Stimulated activated memory B cell treated with anti-CD40 and anti-IgM and Interleukin-4, amounts not matched to agents 10 μg/mL and 1 μg/mL and 100 μg/mL, for 72 hours (primary cell): ENCODE measurements around the gene KRTAP17-1.
A peak's percentile ranks its signal among the peaks of the same experiment; 100 is the strongest.

ENCODE experiments used
- ATAC-seq: fragments of 150-1000 bp; cut with Tn5 transposase; 2 replicates; pipeline ENCODE4 v1.10.0; 2021
- H3K27ac Mint-ChIP-seq: one replicate; pipeline ENCODE4 v1.8.0; 2022; ENCODE audit warnings: mild to moderate bottlenecking, mixed read lengths
- H3K27me3 Mint-ChIP-seq: one replicate; pipeline ENCODE4 v1.8.0; 2022; ENCODE audit warnings: mixed read lengths
- H3K36me3 Mint-ChIP-seq: one replicate; pipeline ENCODE4 v1.8.0; 2022; ENCODE audit warnings: mixed read lengths
- H3K4me1 Mint-ChIP-seq: one replicate; pipeline ENCODE4 v1.8.0; 2022; ENCODE audit warnings: mixed read lengths
- H3K4me3 Mint-ChIP-seq: one replicate; pipeline ENCODE4 v1.8.0; 2022; ENCODE audit warnings: mild to moderate bottlenecking, moderate library complexity, mixed read lengths
- H3K9me3 Mint-ChIP-seq: one replicate; pipeline ENCODE4 v1.8.0; 2022; ENCODE audit warnings: mixed read lengths

Gene KRTAP17-1

GRCh38 chr17:41339571-41340172 lies 24.2 kb upstream of the KRTAP17-1 start:
- Mint-ChIP-seq H3K4me3 (no peak overlapping the region), H3K4me1 (peaks cover 31% of the 10 kb centered on the region), H3K36me3 (no peaks in the 10 kb centered on the region), H3K9me3 (peaks cover 4% of the 10 kb centered on the region), H3K27me3 (peaks cover 13% of the 10 kb centered on the region), H3K27ac (no peak overlapping the region)
- no peak for ATAC-seq

GRCh38 chr17:41338961-41339485 lies 23.5 kb upstream of the KRTAP17-1 start:
- H3K9me3 Mint-ChIP-seq = peaks cover 4% of the 10 kb centered on the region
- no peak overlapping the region for H3K27ac Mint-ChIP-seq
- no peaks in the 10 kb centered on the region for H3K36me3 Mint-ChIP-seq
- H3K4me3 Mint-ChIP-seq = no peak overlapping the region
- peaks cover 16% of the 10 kb centered on the region for H3K27me3 Mint-ChIP-seq
- peak; percentile 21 for ATAC-seq
- H3K4me1 Mint-ChIP-seq = peaks cover 37% of the 10 kb centered on the region

- H3K27ac Mint-ChIP-seq = peak overlapping the region; percentile 6
- ATAC-seq = no peak
- peaks cover 27% of the 10 kb centered on the region for H3K27me3 Mint-ChIP-seq
- H3K4me1 Mint-ChIP-seq = peaks cover 43% of the 10 kb centered on the region
- no peaks in the 10 kb centered on the region for H3K36me3 Mint-ChIP-seq
- H3K4me3 Mint-ChIP-seq = no peak overlapping the region
- no peaks in the 10 kb centered on the region for H3K9me3 Mint-ChIP-seq
These were observed 20.2 kb upstream of the KRTAP17-1 start for GRCh38 chr17:41335747-41336146.

GRCh38 chr17:41334385-41335305 lies 19.1 kb upstream of the KRTAP17-1 start:
- no peak overlapping the region for H3K27ac Mint-ChIP-seq
- H3K9me3 Mint-ChIP-seq = no peaks in the 10 kb centered on the region
- peaks cover 32% of the 10 kb centered on the region for H3K4me1 Mint-ChIP-seq
- H3K4me3 Mint-ChIP-seq = no peak overlapping the region
- peak; percentile 25 for ATAC-seq
- no peaks in the 10 kb centered on the region for H3K36me3 Mint-ChIP-seq
- peaks cover 27% of the 10 kb centered on the region for H3K27me3 Mint-ChIP-seq

- Mint-ChIP-seq H3K9me3 (no peaks in the 10 kb centered on the region), H3K27ac (no peak overlapping the region), H3K27me3 (peaks cover 27% of the 10 kb centered on the region), H3K4me3 (no peak overlapping the region), H3K4me1 (peaks cover 25% of the 10 kb centered on the region), H3K36me3 (no peaks in the 10 kb centered on the region)
- no peak for ATAC-seq
These were observed 18.3 kb upstream of the KRTAP17-1 start for GRCh38 chr17:41333836-41334235.

- Mint-ChIP-seq H3K4me1 (peaks cover 25% of the 10 kb centered on the region), H3K4me3 (no peak overlapping the region), H3K27ac (no peak overlapping the region), H3K36me3 (no peaks in the 10 kb centered on the region), H3K9me3 (no peaks in the 10 kb centered on the region), H3K27me3 (peaks cover 32% of the 10 kb centered on the region)
- ATAC-seq = no peak
These were observed 17.6 kb upstream of the KRTAP17-1 start for GRCh38 chr17:41333098-41333497.

GRCh38 chr17:41332239-41332638 lies 16.7 kb upstream of the KRTAP17-1 start:
- Mint-ChIP-seq H3K9me3 (no peaks in the 10 kb centered on the region), H3K27ac (no peak overlapping the region), H3K4me3 (no peak overlapping the region), H3K27me3 (peaks cover 32% of the 10 kb centered on the region), H3K36me3 (no peaks in the 10 kb centered on the region), H3K4me1 (peaks cover 25% of the 10 kb centered on the region)
- ATAC-seq = no peak

GRCh38 chr17:41331606-41332005 lies 16.1 kb upstream of the KRTAP17-1 start:
- Mint-ChIP-seq H3K4me1 (peaks cover 25% of the 10 kb centered on the region), H3K9me3 (no peaks in the 10 kb centered on the region), H3K27me3 (peaks cover 32% of the 10 kb centered on the region), H3K4me3 (no peak overlapping the region), H3K36me3 (no peaks in the 10 kb centered on the region), H3K27ac (no peak overlapping the region)
- no peak for ATAC-seq

GRCh38 chr17:41329279-41329948 lies 13.9 kb upstream of the KRTAP17-1 start:
- no peak overlapping the region for H3K4me3 Mint-ChIP-seq
- H3K9me3 Mint-ChIP-seq = no peaks in the 10 kb centered on the region
- peaks cover 16% of the 10 kb centered on the region for H3K27me3 Mint-ChIP-seq
- peaks cover 14% of the 10 kb centered on the region for H3K4me1 Mint-ChIP-seq
- H3K36me3 Mint-ChIP-seq = no peaks in the 10 kb centered on the region
- no peak overlapping the region for H3K27ac Mint-ChIP-seq
- no peak for ATAC-seq

GRCh38 chr17:41328207-41328606 lies 12.7 kb upstream of the KRTAP17-1 start:
- no peak overlapping the region for H3K27ac Mint-ChIP-seq
- no peak overlapping the region for H3K4me3 Mint-ChIP-seq
- no peak for ATAC-seq
- H3K4me1 Mint-ChIP-seq = peaks cover 7% of the 10 kb centered on the region
- H3K27me3 Mint-ChIP-seq = peaks cover 8% of the 10 kb centered on the region
- H3K9me3 Mint-ChIP-seq = no peaks in the 10 kb centered on the region
- no peaks in the 10 kb centered on the region for H3K36me3 Mint-ChIP-seq

GRCh38 chr17:41327411-41328120 lies 12.1 kb upstream of the KRTAP17-1 start:
- H3K4me1 Mint-ChIP-seq = peaks cover 5% of the 10 kb centered on the region
- no peak overlapping the region for H3K4me3 Mint-ChIP-seq
- H3K27me3 Mint-ChIP-seq = peaks cover 5% of the 10 kb centered on the region
- no peak overlapping the region for H3K27ac Mint-ChIP-seq
- H3K9me3 Mint-ChIP-seq = no peaks in the 10 kb centered on the region
- no peak for ATAC-seq
- H3K36me3 Mint-ChIP-seq = no peaks in the 10 kb centered on the region

GRCh38 chr17:41326173-41327145 lies 10.9 kb upstream of the KRTAP17-1 start:
- no peak for ATAC-seq
- Mint-ChIP-seq H3K27me3 (peaks cover 5% of the 10 kb centered on the region), H3K4me3 (no peak overlapping the region), H3K36me3 (no peaks in the 10 kb centered on the region), H3K4me1 (peaks cover 5% of the 10 kb centered on the region), H3K27ac (no peak overlapping the region), H3K9me3 (no peaks in the 10 kb centered on the region)

- H3K27me3 Mint-ChIP-seq = peaks cover 5% of the 10 kb centered on the region
- no peaks in the 10 kb centered on the region for H3K36me3 Mint-ChIP-seq
- no peak overlapping the region for H3K4me3 Mint-ChIP-seq
- no peak overlapping the region for H3K27ac Mint-ChIP-seq
- ATAC-seq = no peak
- peaks cover 5% of the 10 kb centered on the region for H3K4me1 Mint-ChIP-seq
- peaks cover 1% of the 10 kb centered on the region for H3K9me3 Mint-ChIP-seq
These were observed 10.1 kb upstream of the KRTAP17-1 start for GRCh38 chr17:41325611-41326010.

GRCh38 chr17:41325126-41325525 lies 9.6 kb upstream of the KRTAP17-1 start:
- H3K27me3 Mint-ChIP-seq = peaks cover 5% of the 10 kb centered on the region
- peaks cover 5% of the 10 kb centered on the region for H3K4me1 Mint-ChIP-seq
- no peak overlapping the region for H3K4me3 Mint-ChIP-seq
- peaks cover 3% of the 10 kb centered on the region for H3K9me3 Mint-ChIP-seq
- H3K36me3 Mint-ChIP-seq = no peaks in the 10 kb centered on the region
- H3K27ac Mint-ChIP-seq = no peak overlapping the region
- no peak for ATAC-seq
